ENCODE results near the gene ZNF514.
"Not testable (repeated sequence)": the region's sequence is repeated elsewhere in the genome, so short reads cannot be mapped to it uniquely, and the experiment has no call there.

Gene ZNF514

DNA sequence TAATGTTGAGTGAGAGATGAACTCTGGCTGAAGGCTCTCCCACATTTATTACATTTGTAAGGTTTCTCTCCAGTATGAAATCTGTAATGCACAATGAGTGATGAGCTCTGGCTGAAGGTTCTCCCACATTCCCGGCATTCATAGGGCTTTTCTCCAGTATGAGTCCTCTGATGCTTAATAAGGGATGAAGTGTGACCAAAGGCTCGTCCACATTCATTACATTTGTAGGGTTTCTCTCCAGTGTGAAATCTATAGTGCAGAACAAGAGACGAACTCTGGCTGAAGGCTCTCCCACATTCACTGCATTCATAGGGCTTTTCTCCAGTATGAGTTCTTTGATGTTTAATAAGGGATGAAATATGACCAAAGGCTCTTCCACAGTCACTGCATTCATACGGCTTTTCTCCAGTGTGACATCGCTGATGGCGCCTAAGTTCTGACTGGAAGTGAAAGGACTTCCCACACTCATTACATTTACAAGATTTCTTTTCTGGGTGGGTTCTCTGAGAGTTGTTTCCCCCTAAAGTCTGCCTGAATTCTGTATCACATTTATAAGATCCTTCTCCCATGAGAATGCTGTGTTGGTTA, 10.2 kb downstream of the ZNF514 start:
- no peak for DNase-seq (ENCODE audit: low read depth, low spot score)
- no peak overlapping the region for H3K4me3 ChIP-seq (ENCODE audit: low read length)

DNA sequence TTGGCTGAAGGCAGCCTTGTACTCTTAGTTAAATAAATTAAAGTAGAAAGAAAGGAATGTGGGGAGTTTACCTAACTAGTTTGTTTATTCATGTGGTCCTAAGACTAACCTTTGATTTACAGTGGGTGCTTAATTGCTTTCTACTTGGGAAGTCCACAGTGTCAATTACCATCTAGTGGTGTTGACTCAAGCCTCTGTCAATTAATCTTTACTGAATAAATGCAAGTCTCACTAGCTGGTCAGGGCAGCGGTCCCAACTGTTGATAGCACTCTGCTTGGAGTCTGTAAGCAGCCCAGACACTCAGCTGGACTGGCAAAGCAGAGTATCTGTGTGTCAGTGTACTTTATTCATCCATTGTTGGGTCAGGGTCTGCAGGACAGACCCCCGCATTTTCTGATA, 15.8 kb downstream of the ZNF514 start:
- no peak for DNase-seq (ENCODE audit: low read depth, low spot score)

GRCh38 chr2:95138702-95139101, 20.9 kb downstream of the ZNF514 start:
- DNase-seq (ENCODE audit: low read depth, low spot score) = no peak
- no peak overlapping the region for H3K4me3 ChIP-seq (ENCODE audit: low read length)

More for the DNA sequence above, 15.8 kb downstream of the ZNF514 start:
- H3K4me3 ChIP-seq (ENCODE audit: low read length) = no peak overlapping the region

DNA sequence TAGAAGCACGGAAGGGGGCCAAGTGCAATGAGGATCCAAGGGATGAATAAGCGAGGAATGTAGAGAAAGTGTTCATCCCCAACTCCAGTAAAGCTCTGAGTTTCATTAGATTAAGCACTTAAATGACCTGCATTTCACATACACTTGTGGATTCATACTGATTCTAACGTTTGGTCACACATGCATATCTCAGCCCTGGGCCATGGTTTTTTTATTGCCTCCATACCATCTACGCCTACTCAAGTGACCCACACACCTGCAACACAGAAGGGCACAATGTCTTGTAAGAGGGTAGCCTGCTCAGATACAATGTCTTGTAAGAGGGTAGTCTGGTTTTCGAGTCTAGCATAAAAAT, 37.5 kb downstream of the ZNF514 start:
- DNase-seq (ENCODE audit: low read depth, low spot score) = peak; percentile 15
- peak overlapping the region; percentile 92 for H3K4me3 ChIP-seq (ENCODE audit: low read length)

GRCh38 chr2:95121407-95122196, 38.0 kb downstream of the ZNF514 start, which contains the start of gene MRPS5:
MRPS5 (minus strand) TSS chr2:95121808; CDS start chr2:95121791, 17 bp downstream.
- DNase-seq (ENCODE audit: low read depth, low spot score) = peak; percentile 32
- peak within 1 kb of the TSS; percentile 92 for H3K4me3 ChIP-seq (ENCODE audit: low read length)

- no peak for DNase-seq (ENCODE audit: low read depth, low spot score)
- peak overlapping the region; percentile 92 for H3K4me3 ChIP-seq (ENCODE audit: low read length)
Measured at GRCh38 chr2:95121093-95121406, 38.6 kb downstream of the ZNF514 start.

DNA sequence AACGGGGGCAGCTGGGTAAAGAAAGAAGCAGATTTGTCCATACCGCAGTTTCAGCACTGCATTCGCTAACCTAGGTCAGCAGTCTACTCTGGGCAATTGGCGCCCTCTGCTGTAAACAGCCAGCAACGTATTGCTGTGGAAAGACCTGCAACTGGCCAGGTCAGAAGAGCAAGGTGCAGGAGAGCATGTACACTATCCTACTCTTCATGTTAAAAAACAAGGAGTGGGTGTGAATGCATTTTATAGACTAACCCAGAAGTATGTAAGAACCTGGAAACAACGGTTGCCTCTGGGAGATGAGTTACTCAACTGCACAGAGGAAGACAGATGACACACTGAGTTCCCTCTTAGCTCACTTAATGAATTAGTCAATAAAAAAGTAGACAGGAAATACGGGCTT, 44.2 kb downstream of the ZNF514 start:
- peak; percentile 57 for DNase-seq (ENCODE audit: low read depth, low spot score)
- no peak overlapping the region for H3K4me3 ChIP-seq (ENCODE audit: low read length)

DNA sequence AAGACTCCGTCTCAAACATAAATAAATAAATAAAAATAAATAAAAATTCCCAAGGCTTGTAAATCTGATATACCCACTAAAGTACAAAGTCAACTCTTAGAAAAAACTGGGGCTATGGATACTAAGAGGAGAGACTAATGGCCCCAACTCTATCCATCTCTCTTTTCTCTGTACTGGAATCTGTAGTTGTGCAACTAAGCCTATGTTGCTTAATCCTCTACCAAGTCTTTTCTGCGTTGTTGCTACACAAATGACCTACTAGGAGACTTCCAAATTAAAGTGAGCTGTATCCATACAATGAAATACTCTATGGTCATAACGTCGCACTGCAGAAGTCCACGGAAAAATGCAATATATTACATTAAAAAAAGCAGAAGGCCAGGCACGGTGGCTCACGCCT, 46.2 kb downstream of the ZNF514 start:
- DNase-seq (ENCODE audit: low read depth, low spot score) = no peak
- H3K4me3 ChIP-seq (ENCODE audit: low read length) = no peak overlapping the region

- no peak overlapping the region for H3K4me3 ChIP-seq (ENCODE audit: low read length)
- no peak for DNase-seq (ENCODE audit: low read depth, low spot score)
Measured at GRCh38 chr2:95110395-95110794, 49.3 kb downstream of the ZNF514 start.

- no peak overlapping the region for H3K4me3 ChIP-seq (ENCODE audit: low read length)
- no peak for DNase-seq (ENCODE audit: low read depth, low spot score)
Measured at GRCh38 chr2:95109260-95109659, 50.4 kb downstream of the ZNF514 start.

DNA sequence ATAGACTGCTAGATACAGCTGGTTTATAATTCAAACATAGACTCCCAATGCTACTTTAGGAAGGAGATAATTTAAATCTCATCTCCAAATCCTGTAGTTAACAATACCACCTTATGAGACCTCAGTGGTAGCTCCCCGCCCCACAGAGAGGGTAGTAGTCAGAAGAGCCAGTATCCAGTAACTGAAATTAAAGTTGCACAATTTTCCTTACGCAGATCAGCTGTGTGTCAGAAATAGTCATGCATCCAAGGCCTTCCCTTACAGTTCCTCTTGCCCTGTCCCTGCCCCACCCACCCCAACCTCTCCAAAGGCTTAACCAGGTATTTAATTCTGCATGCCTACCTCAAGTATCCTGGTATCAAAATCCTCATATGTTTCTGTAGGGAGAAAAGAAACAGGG, 53.6 kb downstream of the ZNF514 start:
- H3K4me3 ChIP-seq (ENCODE audit: low read length) = no peak overlapping the region
- DNase-seq (ENCODE audit: low read depth, low spot score) = no peak

- DNase-seq (ENCODE audit: low read depth, low spot score) = no peak
- no peak overlapping the region for H3K4me3 ChIP-seq (ENCODE audit: low read length)
Measured at GRCh38 chr2:95104606-95105005, 55.0 kb downstream of the ZNF514 start.

DNA sequence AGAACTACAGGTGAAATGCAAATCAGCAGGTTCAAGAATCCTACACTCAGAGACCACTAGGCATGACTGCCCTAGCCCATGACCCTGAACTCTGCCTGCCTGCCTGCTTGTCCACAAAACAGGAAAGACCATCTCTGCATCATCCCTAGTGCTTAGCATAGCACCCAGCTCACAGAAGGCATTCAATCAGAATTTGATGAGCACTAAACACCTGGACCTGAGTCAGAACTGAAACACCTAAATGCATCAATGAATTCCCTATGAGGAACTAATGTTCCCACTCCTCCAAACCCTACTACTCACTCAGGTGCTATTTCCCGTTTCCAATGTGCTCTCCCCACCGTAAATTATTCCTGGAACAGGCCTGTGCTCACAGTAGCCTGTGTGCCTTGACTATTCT, 59.7 kb downstream of the ZNF514 start:
- H3K4me3 ChIP-seq (ENCODE audit: low read length) = no peak overlapping the region
- no peak for DNase-seq (ENCODE audit: low read depth, low spot score)

DNA sequence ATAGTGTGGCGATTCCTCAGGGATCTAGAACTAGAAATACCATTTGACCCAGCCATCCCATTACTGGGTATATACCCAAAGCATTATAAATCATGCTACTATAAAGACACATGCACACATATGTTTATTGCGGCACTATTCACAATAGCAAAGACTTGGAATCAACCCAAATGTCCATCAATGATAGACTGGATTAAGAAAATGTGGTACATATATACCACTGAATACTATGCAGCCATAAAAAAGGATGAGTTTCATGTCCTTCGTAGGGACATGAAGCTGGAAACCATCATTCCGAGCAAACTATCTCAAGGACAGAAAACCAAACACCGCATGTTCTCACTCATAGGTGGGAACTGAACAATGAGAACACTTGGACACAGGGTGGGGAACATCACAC, 61.4 kb downstream of the ZNF514 start:
- not testable (repeated sequence) for DNase-seq (ENCODE audit: low read depth, low spot score); H3K4me3 ChIP-seq (ENCODE audit: low read length)
